22Rv1 (cell line): ENCODE results near the gene THSD4.

Experiments
- H3K27ac ChIP-seq: fragments of 450-650 bp; 2 replicates; pipeline ENCODE4 v1.5.1; 2017
- ZFX ChIP-seq: fragments of 450-650 bp; IDR thresholded peaks from 2 replicates; pipeline ENCODE4 v1.6.1; 2017; ENCODE audit warnings: antibody characterized with exemption, borderline replicate concordance
- TF ChIP-seq, protein P1 (sequence below): fragments of 450-650 bp; IDR thresholded peaks from 2 replicates; pipeline ENCODE4 v1.5.1; 2017; ENCODE audit warnings: mild to moderate bottlenecking

The THSD4 gene

GRCh38 chr15:71131601-71132362 lies 16.5 kb downstream of the THSD4 start:
- TF ChIP-seq ZFX, result no peak
- TF ChIP-seq, protein P1, sequence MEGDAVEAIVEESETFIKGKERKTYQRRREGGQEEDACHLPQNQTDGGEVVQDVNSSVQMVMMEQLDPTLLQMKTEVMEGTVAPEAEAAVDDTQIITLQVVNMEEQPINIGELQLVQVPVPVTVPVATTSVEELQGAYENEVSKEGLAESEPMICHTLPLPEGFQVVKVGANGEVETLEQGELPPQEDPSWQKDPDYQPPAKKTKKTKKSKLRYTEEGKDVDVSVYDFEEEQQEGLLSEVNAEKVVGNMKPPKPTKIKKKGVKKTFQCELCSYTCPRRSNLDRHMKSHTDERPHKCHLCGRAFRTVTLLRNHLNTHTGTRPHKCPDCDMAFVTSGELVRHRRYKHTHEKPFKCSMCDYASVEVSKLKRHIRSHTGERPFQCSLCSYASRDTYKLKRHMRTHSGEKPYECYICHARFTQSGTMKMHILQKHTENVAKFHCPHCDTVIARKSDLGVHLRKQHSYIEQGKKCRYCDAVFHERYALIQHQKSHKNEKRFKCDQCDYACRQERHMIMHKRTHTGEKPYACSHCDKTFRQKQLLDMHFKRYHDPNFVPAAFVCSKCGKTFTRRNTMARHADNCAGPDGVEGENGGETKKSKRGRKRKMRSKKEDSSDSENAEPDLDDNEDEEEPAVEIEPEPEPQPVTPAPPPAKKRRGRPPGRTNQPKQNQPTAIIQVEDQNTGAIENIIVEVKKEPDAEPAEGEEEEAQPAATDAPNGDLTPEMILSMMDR, result no peak
- H3K27ac ChIP-seq, result no peak overlapping the region

GRCh38 chr15:71133747-71134472 lies 18.6 kb downstream of the THSD4 start:
- H3K27ac ChIP-seq, result no peak overlapping the region
- TF ChIP-seq, protein P1, result no peak
- TF ChIP-seq ZFX, result no peak

DNA sequence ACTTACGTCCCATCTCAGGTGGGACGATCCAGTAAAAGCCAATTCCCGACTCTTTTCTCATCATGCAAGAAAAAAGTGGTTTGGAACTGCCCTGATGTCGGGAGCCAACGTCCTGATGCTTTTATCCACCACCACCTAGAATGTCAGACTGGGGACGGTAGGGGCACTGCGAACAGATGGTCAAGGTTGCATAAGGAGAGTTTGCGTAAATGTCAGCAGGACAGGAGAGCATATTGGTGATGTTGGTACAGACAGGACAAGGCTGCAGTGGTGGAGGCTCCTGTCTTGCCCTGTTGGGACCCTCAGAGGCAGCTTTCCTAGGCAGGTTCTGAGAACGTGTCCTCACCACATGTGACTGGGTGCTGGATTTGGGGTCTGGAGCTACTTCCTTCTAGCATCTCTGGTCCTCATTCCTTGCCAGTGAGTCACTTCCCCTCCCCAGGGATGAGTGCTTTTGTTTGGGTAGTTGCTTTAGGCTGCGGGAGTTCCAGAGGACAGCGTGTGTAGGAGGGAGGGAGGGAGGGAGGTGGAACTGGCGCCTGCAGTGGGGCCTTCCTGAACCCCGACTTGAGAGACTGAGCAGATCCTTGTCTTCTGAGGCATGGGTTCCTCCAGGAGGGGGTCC lies 21.0 kb downstream of the THSD4 start:
- no peak overlapping the region for H3K27ac ChIP-seq
- TF ChIP-seq, protein P1, result no peak
- no peak for TF ChIP-seq ZFX

DNA sequence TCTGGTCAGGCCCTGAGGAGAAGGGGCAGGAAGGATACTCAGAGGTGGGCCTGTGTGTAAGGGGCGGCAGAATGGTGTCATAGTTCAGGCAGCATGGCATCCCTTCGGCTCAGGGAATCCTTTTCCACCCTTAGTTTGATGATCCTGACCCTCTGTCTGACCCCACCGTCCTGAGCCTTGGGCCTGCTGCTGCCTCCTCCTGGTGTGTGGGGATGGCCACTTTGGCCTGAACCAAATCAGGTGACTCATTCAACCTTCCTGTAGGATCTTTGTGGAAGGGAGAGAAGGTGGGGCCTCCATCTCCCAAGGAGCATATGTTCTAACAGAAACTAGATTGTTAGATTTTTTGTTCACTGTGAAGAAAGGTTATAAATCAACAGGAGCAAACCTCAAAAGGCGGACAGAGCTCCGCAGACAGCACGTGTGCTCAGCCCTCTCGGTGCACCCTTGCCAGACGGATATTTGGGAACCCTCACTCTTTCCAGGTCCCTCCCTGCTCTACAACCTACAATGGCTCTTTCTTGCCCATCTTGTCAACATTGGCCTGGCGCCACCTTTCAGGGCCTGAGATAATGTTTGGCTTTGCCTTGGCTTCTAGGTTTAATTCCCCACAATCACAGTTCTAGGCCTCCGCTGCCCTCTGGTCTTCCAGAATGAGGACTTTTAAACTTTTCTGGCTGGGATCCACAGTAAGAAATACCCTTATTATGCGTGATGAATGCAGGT lies 21.7 kb downstream of the THSD4 start:
- no peak overlapping the region for H3K27ac ChIP-seq
- no peak for TF ChIP-seq ZFX
- TF ChIP-seq, protein P1, result no peak

GRCh38 chr15:71138473-71138872 lies 23.2 kb downstream of the THSD4 start:
- TF ChIP-seq ZFX, result no peak
- TF ChIP-seq, protein P1, result no peak

DNA sequence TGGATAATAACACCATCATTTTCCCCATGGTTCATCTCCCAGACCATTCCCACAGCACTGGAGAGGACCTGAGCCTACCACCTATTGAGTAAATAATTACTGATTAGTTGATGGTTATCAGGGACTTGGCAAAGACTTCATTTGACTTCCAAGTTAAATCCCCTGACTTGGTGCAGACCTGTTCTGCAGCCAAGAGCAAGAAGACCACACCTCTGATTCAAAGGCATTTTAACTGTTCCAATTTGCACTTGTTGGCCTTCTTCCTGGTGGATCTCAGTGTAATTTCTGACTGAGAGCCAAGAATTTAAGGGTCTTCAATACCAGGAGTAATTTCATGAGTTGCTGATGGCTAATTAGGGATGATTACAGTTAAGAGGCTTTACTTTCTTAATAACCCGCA lies 24.0 kb downstream of the THSD4 start:
- H3K27ac ChIP-seq, result no peak overlapping the region

More at GRCh38 chr15:71138473-71138872, 23.2 kb downstream of the THSD4 start:
- H3K27ac ChIP-seq, result no peak overlapping the region

More for the DNA sequence above, 24.0 kb downstream of the THSD4 start:
- TF ChIP-seq, protein P1, result no peak
- no peak for TF ChIP-seq ZFX
